GM18526 (cell line): ENCODE data around the gene CMIP.
A peak's percentile ranks its signal among the peaks of the same experiment; 100 is the strongest.

Experiments used
- POLR2A ChIP-seq: IDR thresholded peaks from 3 replicates; pipeline ENCODE4 v1.6.1; 2011; ENCODE audit not compliant: insufficient read length; ENCODE audit errors: extremely low read depth

Gene CMIP

DNA sequence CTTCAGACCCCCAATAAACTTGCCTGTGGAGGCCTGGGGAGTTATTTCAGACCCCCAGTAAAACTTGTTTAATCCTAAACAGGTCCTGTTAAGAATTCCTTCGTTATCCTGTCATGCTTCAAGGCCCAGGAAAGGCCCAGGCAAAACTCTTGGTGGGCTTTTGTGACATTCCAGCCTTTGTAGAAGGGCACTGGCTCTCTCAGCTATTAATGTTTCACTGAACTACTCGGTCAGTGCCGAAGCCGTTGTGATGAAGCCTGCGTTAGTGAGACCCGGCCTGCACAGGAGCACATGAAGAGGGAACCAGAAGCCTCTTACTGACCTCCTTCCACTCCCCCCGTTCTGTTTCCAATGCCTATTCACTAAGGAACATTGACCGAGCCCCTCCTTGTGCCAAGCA is 287.0 kb downstream of the CMIP start:
- TF ChIP-seq POLR2A: no peak

DNA sequence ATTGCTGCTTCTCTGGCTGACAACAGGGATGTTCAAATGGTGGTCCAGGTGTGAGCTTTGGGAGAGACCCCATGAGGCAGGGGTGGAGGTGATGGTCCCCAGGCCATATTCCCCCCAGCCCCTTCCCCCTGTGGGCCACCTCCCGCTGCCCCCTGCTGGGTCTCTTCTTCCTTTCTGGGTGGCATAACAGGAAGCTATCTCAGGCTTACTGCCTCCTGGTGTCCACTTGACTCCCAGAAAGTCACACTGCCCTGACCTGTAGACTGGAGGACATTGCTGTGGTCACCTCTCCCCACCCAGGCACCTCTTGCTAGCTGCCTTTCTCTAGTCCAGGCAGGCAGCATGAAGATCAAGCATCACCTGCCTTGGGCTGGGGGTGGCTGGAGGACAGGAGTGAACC is 288.1 kb downstream of the CMIP start:
- no peak for TF ChIP-seq POLR2A

GRCh38 chr16:81733295-81733694 is 288.7 kb downstream of the CMIP start:
- no peak for TF ChIP-seq POLR2A

DNA sequence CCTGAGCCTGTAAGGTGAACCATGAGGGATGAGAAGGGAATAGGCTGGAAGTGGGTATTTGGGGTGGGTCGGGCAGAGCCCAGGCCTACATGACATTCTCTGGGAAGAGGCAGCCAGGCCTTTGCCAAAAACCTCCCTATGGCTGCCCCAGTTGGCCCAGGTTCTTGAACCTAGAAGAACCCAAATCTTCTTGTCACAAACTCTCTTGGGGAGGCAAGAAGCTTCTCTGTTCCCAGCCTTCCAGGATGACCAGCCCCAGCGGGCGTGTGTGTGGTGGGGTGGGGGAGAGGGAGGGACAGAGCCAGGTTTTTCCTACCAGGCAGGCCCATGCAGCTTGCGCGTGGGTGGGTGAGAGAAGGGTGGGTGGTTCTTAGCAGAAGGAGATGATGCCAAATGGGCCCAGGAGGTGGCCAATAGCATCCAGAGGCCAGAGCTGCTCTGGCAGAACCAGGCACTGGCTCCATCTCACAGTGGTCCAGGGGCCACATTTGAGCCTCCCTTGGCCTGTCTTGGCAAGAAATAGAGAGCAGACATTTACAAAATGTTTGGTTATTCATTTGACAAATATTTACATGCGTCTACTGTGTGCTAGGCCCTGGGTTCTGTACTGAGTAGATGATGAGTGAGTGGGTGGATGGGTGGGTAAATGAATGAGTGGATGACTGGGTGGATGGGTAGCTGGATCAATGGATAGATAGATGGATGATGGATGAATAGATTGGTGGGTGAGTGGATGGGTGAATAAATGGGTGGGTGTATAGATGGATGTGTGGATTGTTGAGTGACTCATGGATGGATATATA is 290.2 kb downstream of the CMIP start:
- TF ChIP-seq POLR2A: no peak

DNA sequence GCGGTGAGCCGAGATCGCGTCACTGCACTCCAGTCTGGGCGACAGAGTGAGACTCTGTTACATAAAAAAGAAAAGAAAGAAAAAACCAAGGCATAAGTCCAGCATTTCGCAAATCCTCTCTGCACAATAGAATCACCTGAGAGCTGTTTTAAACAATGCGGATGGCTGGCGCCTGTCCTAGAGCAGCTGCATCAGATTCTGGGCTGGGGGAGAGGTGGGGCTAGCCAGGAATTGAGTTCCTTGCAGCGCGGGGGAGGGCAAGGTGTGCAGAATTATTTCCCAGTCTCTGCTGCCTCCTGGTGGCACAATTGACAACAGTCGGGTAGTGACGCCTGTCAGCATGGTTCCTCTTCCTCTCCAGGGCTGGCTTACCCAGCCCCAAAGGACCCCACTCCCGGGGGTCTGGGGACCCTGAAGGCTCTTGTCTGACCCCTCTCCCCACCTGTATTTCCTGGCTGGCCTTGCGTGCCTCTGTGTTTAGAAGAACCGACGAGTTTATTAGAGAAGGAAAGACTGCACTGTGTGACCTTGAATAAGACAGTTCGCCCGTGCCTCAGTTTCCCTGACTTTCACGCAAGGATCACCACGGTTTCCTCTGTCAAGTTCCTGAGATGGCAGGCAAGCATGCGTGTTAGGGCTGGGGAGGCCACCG is 293.4 kb downstream of the CMIP start:
- no peak for TF ChIP-seq POLR2A

GRCh38 chr16:81738783-81739496 is 294.3 kb downstream of the CMIP start:
- TF ChIP-seq POLR2A: no peak

- no peak for TF ChIP-seq POLR2A
Measured at GRCh38 chr16:81739503-81739902, 294.9 kb downstream of the CMIP start.

DNA sequence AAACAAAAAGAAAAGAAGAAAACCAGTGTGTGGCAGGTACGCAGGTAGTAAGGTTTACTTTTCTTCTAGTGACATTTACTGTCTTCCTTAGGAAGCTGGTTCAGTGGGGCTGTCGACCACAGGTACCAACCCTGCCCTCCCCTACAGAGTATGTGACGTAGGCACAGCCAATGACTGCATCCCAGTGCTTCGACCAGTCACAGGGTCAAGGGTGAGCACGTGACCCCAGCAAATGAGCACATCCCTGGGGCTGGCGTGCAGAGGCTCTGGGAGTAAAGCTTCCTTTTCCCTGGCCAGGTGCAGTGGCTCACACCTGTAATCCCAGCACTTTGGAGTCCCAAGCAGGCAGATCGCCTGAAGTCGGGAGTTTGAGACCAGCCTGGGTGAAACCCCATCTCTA is 295.6 kb downstream of the CMIP start:
- TF ChIP-seq POLR2A: peak; percentile 45

GRCh38 chr16:81744385-81744784 is 299.8 kb downstream of the CMIP start:
- no peak for TF ChIP-seq POLR2A

DNA sequence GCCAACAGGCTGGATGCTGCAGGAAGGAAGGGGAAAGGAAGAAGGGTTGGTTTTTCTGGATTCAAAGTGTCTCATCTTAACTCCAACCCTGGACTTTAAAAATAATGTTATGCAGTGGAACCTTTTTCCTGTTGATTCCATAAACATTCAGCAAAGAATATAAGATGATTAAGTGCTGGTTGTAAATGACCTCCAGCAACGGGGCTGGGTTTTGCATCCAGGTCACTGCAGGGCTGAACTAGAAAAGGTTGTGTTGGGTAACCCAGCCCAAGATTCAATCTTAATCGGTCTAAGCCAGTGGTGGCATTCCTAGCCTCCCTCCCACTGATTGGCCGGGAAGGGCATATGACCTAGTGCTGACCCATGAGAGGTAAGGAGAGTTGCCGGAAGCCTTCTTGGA is 300.3 kb downstream of the CMIP start:
- TF ChIP-seq POLR2A: no peak

- peak; percentile 56 for TF ChIP-seq POLR2A
Measured at GRCh38 chr16:81745704-81746558, 301.3 kb downstream of the CMIP start.

- TF ChIP-seq POLR2A: no peak
Measured at GRCh38 chr16:81746566-81746965, 302.0 kb downstream of the CMIP start.

- no peak for TF ChIP-seq POLR2A
Measured at GRCh38 chr16:81748476-81749198, 304.0 kb downstream of the CMIP start.

DNA sequence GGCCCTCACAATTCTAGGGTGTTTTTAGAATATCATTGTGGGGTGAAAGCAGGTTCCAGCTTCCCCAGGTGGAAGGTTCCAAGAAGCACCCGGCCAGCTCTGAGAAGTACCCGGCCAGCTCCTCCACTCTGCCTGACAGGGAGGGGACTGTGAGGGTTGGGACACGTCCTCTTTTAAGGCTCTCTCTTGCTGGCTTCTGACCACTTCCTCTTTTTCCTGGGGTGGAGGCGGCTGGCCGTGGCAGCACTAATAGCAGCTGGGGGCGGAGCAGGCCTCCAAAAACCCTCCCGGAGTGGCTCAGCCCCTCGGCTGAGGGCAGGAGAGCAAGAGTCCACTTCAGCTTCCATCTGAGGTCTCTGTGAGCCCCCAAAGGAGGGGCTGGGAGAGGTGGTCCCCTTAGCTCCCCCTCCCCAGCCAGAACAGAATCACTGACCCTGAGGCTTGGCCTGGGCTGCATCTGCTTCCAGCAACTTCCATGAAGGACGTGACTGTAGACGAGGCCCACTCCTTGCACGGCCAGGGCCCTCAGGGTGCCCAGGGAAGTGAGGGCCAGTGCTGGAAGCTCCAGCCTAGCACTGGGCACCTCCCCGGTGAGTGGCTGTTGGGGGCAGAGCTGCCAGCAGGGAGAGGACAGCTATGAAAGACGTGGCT is 307.7 kb downstream of the CMIP start:
- peak; percentile 65 for TF ChIP-seq POLR2A
